Ishikawa (cell line): Measurements from ENCODE around the gene VEZF1.

Experiments used
- CEBPB ChIP-seq: IDR thresholded peaks from 2 replicates; pipeline ENCODE4 v1.6.1; 2012
- CREB1 ChIP-seq: IDR thresholded peaks from 2 replicates; pipeline ENCODE4 v1.6.1; 2012; ENCODE audit warnings: low read depth
- EP300 ChIP-seq: IDR thresholded peaks from 2 replicates; pipeline ENCODE4 v1.6.1; 2012; ENCODE audit warnings: borderline replicate concordance
- FOXM1 ChIP-seq: IDR thresholded peaks from 2 replicates; pipeline ENCODE4 v1.6.1; 2012; ENCODE audit warnings: low read depth, borderline replicate concordance
- RAD21 ChIP-seq: IDR thresholded peaks from 2 replicates; pipeline ENCODE4 v1.6.1; 2012; ENCODE audit warnings: low read depth
- TAF1 ChIP-seq: IDR thresholded peaks from 2 replicates; pipeline ENCODE4 v1.6.1; 2012; ENCODE audit warnings: low read depth, mild to moderate bottlenecking
- TCF12 ChIP-seq: IDR thresholded peaks from 2 replicates; pipeline ENCODE4 v1.6.1; 2012; ENCODE audit warnings: low read depth
- YY1 ChIP-seq: IDR thresholded peaks from 2 replicates; pipeline ENCODE4 v1.6.1; 2012; ENCODE audit warnings: low read depth
- TF ChIP-seq, protein P1 (sequence below): IDR thresholded peaks from 2 replicates; pipeline ENCODE4 v1.6.1; 2012; ENCODE audit warnings: low read depth, mild to moderate bottlenecking

DNA sequence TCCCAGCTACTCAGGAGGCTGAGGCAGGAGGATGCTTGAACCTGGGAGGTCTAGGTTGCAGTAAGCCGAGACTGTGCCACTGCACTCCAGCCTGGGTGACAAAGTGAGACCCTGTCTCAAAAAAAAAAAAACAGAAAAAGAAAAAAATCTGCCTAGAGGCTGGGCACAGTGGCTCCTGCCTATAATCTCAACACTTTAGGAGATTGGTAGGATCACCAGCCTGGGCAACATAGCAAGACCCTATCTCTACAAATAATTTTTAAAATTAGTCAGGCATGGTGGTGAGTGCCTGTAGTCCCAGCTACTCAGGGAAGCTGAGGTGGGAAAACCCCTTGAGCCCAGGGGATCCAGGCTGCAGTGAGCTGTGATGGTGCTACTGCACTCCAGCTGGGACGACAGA, 50.6 kb downstream of the VEZF1 start:
- no peak for TF ChIP-seq EP300
- TF ChIP-seq YY1, result no peak
- TF ChIP-seq CEBPB, result no peak
- no peak for TF ChIP-seq TCF12
- TF ChIP-seq TAF1, result no peak
- no peak for TF ChIP-seq CREB1
- TF ChIP-seq FOXM1, result no peak
- no peak for TF ChIP-seq RAD21
- TF ChIP-seq, protein P1, sequence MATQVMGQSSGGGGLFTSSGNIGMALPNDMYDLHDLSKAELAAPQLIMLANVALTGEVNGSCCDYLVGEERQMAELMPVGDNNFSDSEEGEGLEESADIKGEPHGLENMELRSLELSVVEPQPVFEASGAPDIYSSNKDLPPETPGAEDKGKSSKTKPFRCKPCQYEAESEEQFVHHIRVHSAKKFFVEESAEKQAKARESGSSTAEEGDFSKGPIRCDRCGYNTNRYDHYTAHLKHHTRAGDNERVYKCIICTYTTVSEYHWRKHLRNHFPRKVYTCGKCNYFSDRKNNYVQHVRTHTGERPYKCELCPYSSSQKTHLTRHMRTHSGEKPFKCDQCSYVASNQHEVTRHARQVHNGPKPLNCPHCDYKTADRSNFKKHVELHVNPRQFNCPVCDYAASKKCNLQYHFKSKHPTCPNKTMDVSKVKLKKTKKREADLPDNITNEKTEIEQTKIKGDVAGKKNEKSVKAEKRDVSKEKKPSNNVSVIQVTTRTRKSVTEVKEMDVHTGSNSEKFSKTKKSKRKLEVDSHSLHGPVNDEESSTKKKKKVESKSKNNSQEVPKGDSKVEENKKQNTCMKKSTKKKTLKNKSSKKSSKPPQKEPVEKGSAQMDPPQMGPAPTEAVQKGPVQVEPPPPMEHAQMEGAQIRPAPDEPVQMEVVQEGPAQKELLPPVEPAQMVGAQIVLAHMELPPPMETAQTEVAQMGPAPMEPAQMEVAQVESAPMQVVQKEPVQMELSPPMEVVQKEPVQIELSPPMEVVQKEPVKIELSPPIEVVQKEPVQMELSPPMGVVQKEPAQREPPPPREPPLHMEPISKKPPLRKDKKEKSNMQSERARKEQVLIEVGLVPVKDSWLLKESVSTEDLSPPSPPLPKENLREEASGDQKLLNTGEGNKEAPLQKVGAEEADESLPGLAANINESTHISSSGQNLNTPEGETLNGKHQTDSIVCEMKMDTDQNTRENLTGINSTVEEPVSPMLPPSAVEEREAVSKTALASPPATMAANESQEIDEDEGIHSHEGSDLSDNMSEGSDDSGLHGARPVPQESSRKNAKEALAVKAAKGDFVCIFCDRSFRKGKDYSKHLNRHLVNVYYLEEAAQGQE, result no peak
